KMS-11 (cell line): ENCODE results near the gene WDPCP.

Source experiments
- H2AFZ ChIP-seq: fragments of 200-600 bp; sonication (generic); 2 replicates; pipeline ENCODE4 v1.6.1; 2016; ENCODE audit warnings: antibody characterized with exemption, mixed run types, low read depth
- H3K27ac ChIP-seq: fragments of 200-600 bp; sonication (generic); 2 replicates; pipeline ENCODE4 v1.6.1; 2016; ENCODE audit warnings: mild to moderate bottlenecking, mixed run types
- H3K27me3 ChIP-seq: fragments of 200-600 bp; sonication (generic); 2 replicates; pipeline ENCODE4 v1.6.1; 2017; ENCODE audit warnings: mild to moderate bottlenecking, low read depth, mixed run types, moderate library complexity; ENCODE audit not compliant: insufficient read depth
- H3K36me3 ChIP-seq: fragments of 200-600 bp; sonication (generic); 2 replicates; pipeline ENCODE4 v1.6.1; 2017; ENCODE audit warnings: mild to moderate bottlenecking, mixed run types; ENCODE audit not compliant: insufficient read depth
- H3K4me1 ChIP-seq: fragments of 200-600 bp; sonication (generic); 2 replicates; pipeline ENCODE4 v1.6.1; 2016; ENCODE audit warnings: mild to moderate bottlenecking, low read depth, mixed run types; ENCODE audit not compliant: poor library complexity, severe bottlenecking
- H3K4me2 ChIP-seq: fragments of 200-600 bp; sonication (generic); 2 replicates; pipeline ENCODE4 v1.7.0; 2016; ENCODE audit warnings: mild to moderate bottlenecking, mixed run types
- H3K4me3 ChIP-seq: fragments of 200-600 bp; sonication (generic); IDR thresholded peaks from 2 replicates; pipeline ENCODE4 v1.6.1; 2017; ENCODE audit warnings: low read depth, low read length, mixed read lengths; ENCODE audit not compliant: insufficient read depth
- H3K79me2 ChIP-seq: fragments of 200-600 bp; sonication (generic); 2 replicates; pipeline ENCODE4 v1.6.1; 2016; ENCODE audit warnings: low read depth, mixed run types; ENCODE audit not compliant: insufficient read depth
- H3K9ac ChIP-seq: fragments of 200-600 bp; sonication (generic); 2 replicates; pipeline ENCODE4 v1.6.1; 2016; ENCODE audit warnings: mild to moderate bottlenecking, mixed run types
- H4K20me1 ChIP-seq: fragments of 200-600 bp; sonication (generic); 2 replicates; pipeline ENCODE4 v1.6.1; 2016; ENCODE audit warnings: mild to moderate bottlenecking, mixed run types; ENCODE audit not compliant: insufficient read depth
- CTCF ChIP-seq: fragments of 200-600 bp; sonication (generic); conservative IDR thresholded peaks from 2 replicates; pipeline ENCODE4 v1.6.1; 2017; ENCODE audit warnings: low read depth, mild to moderate bottlenecking, antibody characterized with exemption, low read length, moderate library complexity, mixed read lengths

WDPCP gene

GRCh38 chr2:63268946-63269345, 319.3 kb downstream of the WDPCP start:
- H3K4me2 ChIP-seq, result no peak overlapping the region
- no peak for TF ChIP-seq CTCF

GRCh38 chr2:63261137-63261621, 327.1 kb downstream of the WDPCP start:
- Histone ChIP-seq H3K27ac (no peak overlapping the region), H3K27me3 (no peaks in the 10 kb centered on the region), H3K4me2 (no peak overlapping the region), H3K9ac (no peak overlapping the region), H2AFZ (no peak overlapping the region), H3K4me1 (no peaks in the 10 kb centered on the region), H3K79me2 (no peaks in the 10 kb centered on the region), H4K20me1 (no peaks in the 10 kb centered on the region), H3K36me3 (no peaks in the 10 kb centered on the region), H3K4me3 (no peak overlapping the region)
- TF ChIP-seq CTCF, result no peak

More at GRCh38 chr2:63268946-63269345, 319.3 kb downstream of the WDPCP start:
- Histone ChIP-seq H3K79me2 (no peaks in the 10 kb centered on the region), H3K27ac (no peak overlapping the region), H3K4me1 (no peaks in the 10 kb centered on the region), H4K20me1 (no peaks in the 10 kb centered on the region), H2AFZ (no peak overlapping the region), H3K4me3 (no peak overlapping the region), H3K9ac (no peak overlapping the region), H3K27me3 (no peaks in the 10 kb centered on the region), H3K36me3 (no peaks in the 10 kb centered on the region)

- TF ChIP-seq CTCF, result no peak
- no peaks in the 10 kb centered on the region for H3K4me1 ChIP-seq
- H3K27me3 ChIP-seq, result no peaks in the 10 kb centered on the region
- H3K79me2 ChIP-seq, result no peaks in the 10 kb centered on the region
- no peaks in the 10 kb centered on the region for H3K36me3 ChIP-seq
- H3K4me2 ChIP-seq, result no peak overlapping the region
- no peak overlapping the region for H3K9ac ChIP-seq
- no peak overlapping the region for H3K27ac ChIP-seq
- no peak overlapping the region for H3K4me3 ChIP-seq
- no peaks in the 10 kb centered on the region for H4K20me1 ChIP-seq
- H2AFZ ChIP-seq, result no peak overlapping the region
These were observed 330.8 kb downstream of the WDPCP start for GRCh38 chr2:63257473-63257872.

DNA sequence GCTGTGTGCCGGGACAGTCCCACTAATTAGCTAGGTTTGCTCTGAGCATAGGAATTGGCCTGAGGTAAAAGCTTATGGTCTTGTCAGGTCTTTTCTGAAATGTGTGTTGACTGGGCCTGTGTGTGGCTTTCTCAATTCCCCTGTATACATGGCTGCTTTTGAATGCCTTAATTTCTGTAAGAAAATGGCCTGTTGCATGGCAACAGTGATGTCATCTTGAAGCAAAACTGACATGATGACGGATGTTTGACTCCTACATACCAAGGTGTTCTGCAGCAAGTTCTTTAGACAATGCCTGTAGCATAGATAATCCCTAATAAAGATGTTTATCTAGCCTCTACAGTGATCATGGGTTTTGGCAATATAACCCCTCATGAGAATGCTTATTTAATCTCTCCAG, 339.1 kb downstream of the WDPCP start:
- no peak overlapping the region for H3K4me2 ChIP-seq
- H2AFZ ChIP-seq, result no peak overlapping the region
- no peak overlapping the region for H3K9ac ChIP-seq
- H4K20me1 ChIP-seq, result no peaks in the 10 kb centered on the region
- H3K27ac ChIP-seq, result no peak overlapping the region
- H3K4me1 ChIP-seq, result no peaks in the 10 kb centered on the region
- H3K4me3 ChIP-seq, result no peak overlapping the region
- no peaks in the 10 kb centered on the region for H3K36me3 ChIP-seq
- H3K79me2 ChIP-seq, result no peaks in the 10 kb centered on the region
- H3K27me3 ChIP-seq, result no peaks in the 10 kb centered on the region
- TF ChIP-seq CTCF, result no peak
